ENCODE measurements around the gene RBM4B.
A peak's percentile ranks its signal among the peaks of the same experiment; 100 is the strongest.
"Not testable (repeated sequence)": the region's sequence is repeated elsewhere in the genome, so short reads cannot be mapped to it uniquely, and the experiment has no call there.

The RBM4B gene

GRCh38 chr11:66641834-66642233 is 35.9 kb downstream of the RBM4B start:
- no peak for DNase-seq (ENCODE audit: low read depth in 2 of 2)

- DNase-seq (ENCODE audit: low read depth in 2 of 2) = not testable (repeated sequence)
Measured at GRCh38 chr11:66639814-66640340, 37.8 kb downstream of the RBM4B start.

GRCh38 chr11:66639066-66639813 is 38.4 kb downstream of the RBM4B start:
- DNase-seq (ENCODE audit: low read depth in 2 of 2) = no peak

- DNase-seq (ENCODE audit: low read depth in 2 of 2) = peak; percentile 91 to 94
Measured at GRCh38 chr11:66638177-66639065, 39.3 kb downstream of the RBM4B start, which contains the start of gene RBM4. Gene RBM4, plus strand, starts transcription at chr11:66638703. Its CDS starts 1,009 bp downstream, at chr11:66639712.

- DNase-seq (ENCODE audit: low read depth in 2 of 2) = no peak
Measured at GRCh38 chr11:66637557-66638176, 40.0 kb downstream of the RBM4B start.

- DNase-seq (ENCODE audit: low read depth in 2 of 2) = no peak
Measured at GRCh38 chr11:66636411-66636810, 41.3 kb downstream of the RBM4B start.

GRCh38 chr11:66632952-66633351 is 44.7 kb downstream of the RBM4B start:
- no peak for DNase-seq (ENCODE audit: low read depth in 2 of 2)

GRCh38 chr11:66631883-66632282 is 45.8 kb downstream of the RBM4B start:
- DNase-seq (ENCODE audit: low read depth in 2 of 2) = no peak

- no peak for DNase-seq (ENCODE audit: low read depth in 2 of 2)
Measured at GRCh38 chr11:66629356-66629755, 48.3 kb downstream of the RBM4B start.

GRCh38 chr11:66628061-66628603 is 49.6 kb downstream of the RBM4B start:
- no peak for DNase-seq (ENCODE audit: low read depth in 2 of 2)

GRCh38 chr11:66626926-66627325 is 50.8 kb downstream of the RBM4B start:
- DNase-seq (ENCODE audit: low read depth in 2 of 2) = no peak

- no peak for DNase-seq (ENCODE audit: low read depth in 2 of 2)
Measured at GRCh38 chr11:66626382-66626781, 51.3 kb downstream of the RBM4B start.

GRCh38 chr11:66625752-66626149 is 51.9 kb downstream of the RBM4B start:
- no peak for DNase-seq (ENCODE audit: low read depth in 2 of 2)

GRCh38 chr11:66625041-66625751 is 52.5 kb downstream of the RBM4B start:
- DNase-seq (ENCODE audit: low read depth in 2 of 2) = no peak

- DNase-seq (ENCODE audit: low read depth in 2 of 2) = no peak
Measured at GRCh38 chr11:66624450-66624849, 53.2 kb downstream of the RBM4B start.

GRCh38 chr11:66619080-66619554 is 58.6 kb downstream of the RBM4B start:
- no peak for DNase-seq (ENCODE audit: low read depth in 2 of 2)

GRCh38 chr11:66617155-66617834 is 60.4 kb downstream of the RBM4B start:
- no peak for DNase-seq (ENCODE audit: low read depth in 2 of 2)

- DNase-seq (ENCODE audit: low read depth in 2 of 2) = peak; percentile 96 to 99
Measured at GRCh38 chr11:66616379-66617154, 61.1 kb downstream of the RBM4B start, which contains the start of gene RBM14. Gene RBM14, plus strand, starts transcription at chr11:66616630. Its CDS starts 91 bp downstream, at chr11:66616721.
